BLaER1 (cell line): ENCODE results near the gene ADAM15.

ENCODE experiments used
- H3K27ac ChIP-seq: shearing (Covaris generic); formaldehyde crosslinking; 2 replicates; pipeline ENCODE4 v1.8.1; 2022
- H3K27me3 ChIP-seq: shearing (Covaris generic); formaldehyde crosslinking; 2 replicates; pipeline ENCODE4 v1.8.1; 2022
- H3K36me3 ChIP-seq: shearing (Covaris generic); formaldehyde crosslinking; 2 replicates; pipeline ENCODE4 v1.8.1; 2022
- H3K4me1 ChIP-seq: shearing (Covaris generic); formaldehyde crosslinking; 2 replicates; pipeline ENCODE4 v1.8.1; 2022
- H3K4me2 ChIP-seq: shearing (Covaris generic); formaldehyde crosslinking; 2 replicates; pipeline ENCODE4 v1.8.1; 2022
- H3K4me3 ChIP-seq: shearing (Covaris generic); formaldehyde crosslinking; 2 replicates; pipeline ENCODE4 v1.8.1; 2022
- H3K9ac ChIP-seq: shearing (Covaris generic); formaldehyde crosslinking; 2 replicates; pipeline ENCODE4 v1.8.1; 2022
- H3K9me3 ChIP-seq: shearing (Covaris generic); formaldehyde crosslinking; 2 replicates; pipeline ENCODE4 v1.8.1; 2022
- H4K20me1 ChIP-seq: shearing (Covaris generic); formaldehyde crosslinking; 2 replicates; pipeline ENCODE4 v1.8.1; 2022
- Cebpa-rat ChIP-seq: shearing (Covaris generic); IDR thresholded peaks from 2 replicates; pipeline ENCODE4 v1.8.1; 2022

ADAM15 gene

GRCh38 chr1:155051342-155051776 lies 243 bp downstream of the ADAM15 start:
- H3K36me3 ChIP-seq, result peaks cover 26% of the 10 kb centered on the region
- H3K27ac ChIP-seq, result peak overlapping the region; percentile 68
- peaks cover 26% of the 10 kb centered on the region for H4K20me1 ChIP-seq
- H3K4me1 ChIP-seq, result peaks cover 39% of the 10 kb centered on the region
- no peak for TF ChIP-seq Cebpa-rat
- peak overlapping the region; percentile 87 for H3K4me3 ChIP-seq
- H3K27me3 ChIP-seq, result no peaks in the 10 kb centered on the region; the same call in 1 of the 2 replicates
- H3K9ac ChIP-seq, result peak overlapping the region; percentile 85
- H3K9me3 ChIP-seq, result no peaks in the 10 kb centered on the region
- peak overlapping the region; percentile 100 for H3K4me2 ChIP-seq

GRCh38 chr1:155051777-155052398 lies 772 bp downstream of the ADAM15 start:
- peak overlapping the region; percentile 68; the same call in 1 of the 2 replicates for H3K27ac ChIP-seq
- peak overlapping the region; percentile 87 for H3K4me3 ChIP-seq
- TF ChIP-seq Cebpa-rat, result no peak
- no peaks in the 10 kb centered on the region; the same call in 1 of the 2 replicates for H3K27me3 ChIP-seq
- H3K4me1 ChIP-seq, result peaks cover 39% of the 10 kb centered on the region
- peak overlapping the region; percentile 100 for H3K4me2 ChIP-seq
- peaks cover 31% of the 10 kb centered on the region for H3K36me3 ChIP-seq
- peaks cover 26% of the 10 kb centered on the region for H4K20me1 ChIP-seq
- no peaks in the 10 kb centered on the region for H3K9me3 ChIP-seq
- H3K9ac ChIP-seq, result peak overlapping the region; percentile 85

GRCh38 chr1:155052439-155053395 lies 1.6 kb downstream of the ADAM15 start:
- H3K9ac ChIP-seq, result peak overlapping the region; percentile 85
- TF ChIP-seq Cebpa-rat, result no peak
- no peaks in the 10 kb centered on the region; the same call in 1 of the 2 replicates for H3K27me3 ChIP-seq
- no peaks in the 10 kb centered on the region for H3K9me3 ChIP-seq
- peaks cover 39% of the 10 kb centered on the region for H3K36me3 ChIP-seq
- peak overlapping the region; percentile 87 for H3K4me3 ChIP-seq
- no peak overlapping the region for H3K27ac ChIP-seq
- peaks cover 26% of the 10 kb centered on the region for H4K20me1 ChIP-seq
- H3K4me1 ChIP-seq, result peaks cover 39% of the 10 kb centered on the region
- peak overlapping the region; percentile 100 for H3K4me2 ChIP-seq

- H3K27me3 ChIP-seq, result no peaks in the 10 kb centered on the region; the same call in 1 of the 2 replicates
- peak overlapping the region; percentile 100 for H3K4me2 ChIP-seq
- H4K20me1 ChIP-seq, result peaks cover 26% of the 10 kb centered on the region
- TF ChIP-seq Cebpa-rat, result no peak
- H3K9ac ChIP-seq, result 0 out of 2 replicates have a peak overlapping the region, but pooled peaks have one; percentile 50
- H3K9me3 ChIP-seq, result no peaks in the 10 kb centered on the region
- H3K4me1 ChIP-seq, result peaks cover 39% of the 10 kb centered on the region
- peaks cover 48% of the 10 kb centered on the region for H3K36me3 ChIP-seq
- H3K27ac ChIP-seq, result no peak overlapping the region
- no peak overlapping the region for H3K4me3 ChIP-seq
Observed at GRCh38 chr1:155053531-155054105, 2.5 kb downstream of the ADAM15 start.

- Histone ChIP-seq H3K4me2 (no peak overlapping the region), H3K4me1 (peaks cover 37% of the 10 kb centered on the region), H3K9ac (no peak overlapping the region), H3K9me3 (no peaks in the 10 kb centered on the region), H3K36me3 (peaks cover 75% of the 10 kb centered on the region), H3K27me3 (no peaks in the 10 kb centered on the region), H3K4me3 (no peak overlapping the region), H3K27ac (no peak overlapping the region), H4K20me1 (peaks cover 38% of the 10 kb centered on the region)
- TF ChIP-seq Cebpa-rat, result no peak
Observed at GRCh38 chr1:155057104-155057503, 6.0 kb downstream of the ADAM15 start.

- peaks cover 35% of the 10 kb centered on the region for H3K4me1 ChIP-seq
- no peak for TF ChIP-seq Cebpa-rat
- no peak overlapping the region for H3K27ac ChIP-seq
- no peak overlapping the region for H3K9ac ChIP-seq
- H3K9me3 ChIP-seq, result no peaks in the 10 kb centered on the region
- H3K4me3 ChIP-seq, result no peak overlapping the region
- H3K27me3 ChIP-seq, result no peaks in the 10 kb centered on the region
- no peak overlapping the region for H3K4me2 ChIP-seq
- H4K20me1 ChIP-seq, result peaks cover 32% of the 10 kb centered on the region
- peaks cover 75% of the 10 kb centered on the region for H3K36me3 ChIP-seq
Observed at GRCh38 chr1:155057788-155058211, 6.7 kb downstream of the ADAM15 start.

GRCh38 chr1:155060736-155061135 lies 9.6 kb downstream of the ADAM15 start:
- Histone ChIP-seq H4K20me1 (peaks cover 33% of the 10 kb centered on the region), H3K9ac (no peak overlapping the region), H3K27me3 (no peaks in the 10 kb centered on the region), H3K4me3 (no peak overlapping the region), H3K4me1 (peaks cover 37% of the 10 kb centered on the region), H3K4me2 (peak overlapping the region; percentile 92), H3K27ac (no peak overlapping the region), H3K36me3 (peaks cover 55% of the 10 kb centered on the region), H3K9me3 (no peaks in the 10 kb centered on the region)
- no peak for TF ChIP-seq Cebpa-rat

GRCh38 chr1:155061381-155062150 lies 10.4 kb downstream of the ADAM15 start:
- TF ChIP-seq Cebpa-rat, result no peak
- Histone ChIP-seq H4K20me1 (peaks cover 42% of the 10 kb centered on the region), H3K36me3 (peaks cover 54% of the 10 kb centered on the region), H3K27ac (no peak overlapping the region), H3K27me3 (no peaks in the 10 kb centered on the region), H3K4me3 (peak overlapping the region; percentile 92), H3K9ac (no peak overlapping the region), H3K4me1 (peaks cover 45% of the 10 kb centered on the region), H3K4me2 (peak overlapping the region; percentile 92), H3K9me3 (no peaks in the 10 kb centered on the region)

- Histone ChIP-seq H3K4me2 (peak overlapping the region; percentile 92), H3K27ac (no peak overlapping the region), H3K27me3 (no peaks in the 10 kb centered on the region), H3K9ac (no peak overlapping the region), H3K4me1 (peaks cover 52% of the 10 kb centered on the region), H4K20me1 (peaks cover 48% of the 10 kb centered on the region), H3K9me3 (no peaks in the 10 kb centered on the region), H3K36me3 (peaks cover 54% of the 10 kb centered on the region), H3K4me3 (peak overlapping the region; percentile 92)
- TF ChIP-seq Cebpa-rat, result no peak
Observed at GRCh38 chr1:155062151-155062686, 11.1 kb downstream of the ADAM15 start.
